GM19467 (cell line): ENCODE measurements around the gene DNAJB6.

Experiments used
- ATAC-seq: cut with Tn5 transposase; IDR thresholded peaks from one replicate; pipeline ENCODE4 v1.9.1; 2021; ENCODE audit warnings: mild to moderate bottlenecking, moderate library complexity; ENCODE audit not compliant: unreplicated experiment

Gene DNAJB6

GRCh38 chr7:157462419-157462771 is 125.6 kb downstream of the DNAJB6 start:
- ATAC-seq: no peak

GRCh38 chr7:157462840-157463239 is 126.0 kb downstream of the DNAJB6 start:
- no peak for ATAC-seq

- no peak for ATAC-seq
Observed at GRCh38 chr7:157463245-157463644, 126.4 kb downstream of the DNAJB6 start.

GRCh38 chr7:157464111-157464970 is 127.5 kb downstream of the DNAJB6 start:
- ATAC-seq: no peak

GRCh38 chr7:157464971-157465886 is 128.4 kb downstream of the DNAJB6 start:
- no peak for ATAC-seq

- ATAC-seq: no peak
Observed at GRCh38 chr7:157465891-157466866, 129.4 kb downstream of the DNAJB6 start.

GRCh38 chr7:157466867-157467261 is 130.1 kb downstream of the DNAJB6 start:
- ATAC-seq: no peak
